ENCODE measurements around the gene KRT81.

- TF ChIP-seq CTCF (IDR thresholded peaks at IDR 0.05) (no peak), EZH2 (IDR thresholded peaks at IDR 0.05) (no peak), EZH2phosphoT487 (IDR thresholded peaks at IDR 0.05) (no peak)
Measured at GRCh38 chr12:52312086-52312485, 20.8 kb upstream of the KRT81 start.

All from neural progenitor cell (in vitro differentiated cells).